Fibroblast of lung (primary cell): Measurements from ENCODE around the gene SLC6A19.

Experiments used
- EZH2 ChIP-seq: IDR thresholded peaks from 2 replicates; pipeline ENCODE4 v1.5.1; 2012; ENCODE audit warnings: low read length, control low read depth, mild to moderate bottlenecking; ENCODE audit errors: missing control alignments
- TF ChIP-seq, protein P1 (sequence below), 2 donors: IDR thresholded peaks in 1 of 2; conservative IDR thresholded peaks in 1 of 2; 1 replicate in 1 of 2; 2 replicates in 1 of 2; pipeline ENCODE4 v1.5.1; 2011 to 2012; ENCODE audit warnings: low read length in 2 of 2, control low read depth in 1 of 2, inconsistent platforms in 1 of 2, low read depth in 1 of 2, mild to moderate bottlenecking in 1 of 2

DNA sequence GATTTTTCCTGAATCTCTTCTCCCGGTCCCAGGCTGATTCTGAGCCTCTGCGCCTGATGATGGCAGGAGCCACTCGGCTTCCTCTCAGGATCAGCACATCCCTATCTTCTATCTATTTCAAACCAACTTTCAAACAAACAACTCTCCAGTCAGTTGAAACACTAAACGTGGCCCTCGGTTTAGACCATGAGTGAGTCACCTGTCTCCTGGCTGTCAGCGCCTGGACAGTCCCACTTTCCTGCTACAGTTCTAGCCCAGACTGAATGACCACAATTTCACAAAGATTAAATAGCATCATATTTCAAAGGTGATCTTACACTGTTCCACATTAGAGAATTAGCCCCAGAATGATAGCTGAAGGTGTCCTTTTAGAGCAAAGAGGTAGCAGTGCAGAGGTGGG lies 6.2 kb downstream of the SLC6A19 start:
- TF ChIP-seq, protein P1, sequence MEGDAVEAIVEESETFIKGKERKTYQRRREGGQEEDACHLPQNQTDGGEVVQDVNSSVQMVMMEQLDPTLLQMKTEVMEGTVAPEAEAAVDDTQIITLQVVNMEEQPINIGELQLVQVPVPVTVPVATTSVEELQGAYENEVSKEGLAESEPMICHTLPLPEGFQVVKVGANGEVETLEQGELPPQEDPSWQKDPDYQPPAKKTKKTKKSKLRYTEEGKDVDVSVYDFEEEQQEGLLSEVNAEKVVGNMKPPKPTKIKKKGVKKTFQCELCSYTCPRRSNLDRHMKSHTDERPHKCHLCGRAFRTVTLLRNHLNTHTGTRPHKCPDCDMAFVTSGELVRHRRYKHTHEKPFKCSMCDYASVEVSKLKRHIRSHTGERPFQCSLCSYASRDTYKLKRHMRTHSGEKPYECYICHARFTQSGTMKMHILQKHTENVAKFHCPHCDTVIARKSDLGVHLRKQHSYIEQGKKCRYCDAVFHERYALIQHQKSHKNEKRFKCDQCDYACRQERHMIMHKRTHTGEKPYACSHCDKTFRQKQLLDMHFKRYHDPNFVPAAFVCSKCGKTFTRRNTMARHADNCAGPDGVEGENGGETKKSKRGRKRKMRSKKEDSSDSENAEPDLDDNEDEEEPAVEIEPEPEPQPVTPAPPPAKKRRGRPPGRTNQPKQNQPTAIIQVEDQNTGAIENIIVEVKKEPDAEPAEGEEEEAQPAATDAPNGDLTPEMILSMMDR (conservative IDR thresholded peaks at IDR 0.05 in 1 of 2, IDR thresholded peaks at IDR 0.05 in 1 of 2; ENCODE audit: low read depth in 1 of 2, low read length in 2 of 2) = no peak
- TF ChIP-seq EZH2 = no peak
